Measurements from ENCODE around the gene ZNF425.
"Not testable (repeated sequence)": the region's sequence is repeated elsewhere in the genome, so short reads cannot be mapped to it uniquely, and the experiment has no call there.

The ZNF425 gene

GRCh38 chr7:149130572-149131198, 4.6 kb upstream of the ZNF425 start:
- no peak for DNase-seq

- DNase-seq = peak; percentile 37
These were observed 640 bp upstream of the ZNF425 start for GRCh38 chr7:149126662-149127266.

- DNase-seq = peak; percentile 5
These were observed 798 bp downstream of the ZNF425 start for GRCh38 chr7:149125189-149125862.

- peak; percentile 2 for DNase-seq
These were observed 16.2 kb downstream of the ZNF425 start for GRCh38 chr7:149109969-149110368.

- no peak for DNase-seq
These were observed 21.4 kb downstream of the ZNF425 start for GRCh38 chr7:149104749-149105148.

- DNase-seq = no peak
These were observed 21.9 kb downstream of the ZNF425 start for GRCh38 chr7:149104214-149104613.

- no peak for DNase-seq
These were observed 22.7 kb downstream of the ZNF425 start for GRCh38 chr7:149103424-149103823.

- no peak for DNase-seq
These were observed 23.5 kb downstream of the ZNF425 start for GRCh38 chr7:149102666-149103065.

- no peak for DNase-seq
These were observed 25.3 kb downstream of the ZNF425 start for GRCh38 chr7:149100821-149101220.

- DNase-seq = no peak
These were observed 27.1 kb downstream of the ZNF425 start for GRCh38 chr7:149099058-149099457.

- DNase-seq = peak; percentile 36
These were observed 29.0 kb downstream of the ZNF425 start for GRCh38 chr7:149097088-149097487.

- DNase-seq = no peak
These were observed 32.9 kb downstream of the ZNF425 start for GRCh38 chr7:149093228-149093627.

- DNase-seq = not testable (repeated sequence)
These were observed 33.9 kb downstream of the ZNF425 start for GRCh38 chr7:149092244-149092643.

GRCh38 chr7:149090397-149091195, 35.5 kb downstream of the ZNF425 start, which contains the start of gene ZNF786:
TSS of gene ZNF786 (minus strand) at chr7:149090718. CDS start at chr7:149090640, 78 bp downstream.
- DNase-seq = peak; percentile 92

GRCh38 chr7:149087376-149087775, 38.7 kb downstream of the ZNF425 start:
- DNase-seq = no peak

GRCh38 chr7:149085866-149086265, 40.3 kb downstream of the ZNF425 start:
- no peak for DNase-seq

- no peak for DNase-seq
These were observed 41.7 kb downstream of the ZNF425 start for GRCh38 chr7:149084407-149084806.

GRCh38 chr7:149081914-149082313, 44.2 kb downstream of the ZNF425 start:
- DNase-seq = no peak

- no peak for DNase-seq
These were observed 48.5 kb downstream of the ZNF425 start for GRCh38 chr7:149077594-149077993.

- DNase-seq = no peak
These were observed 50.8 kb downstream of the ZNF425 start for GRCh38 chr7:149075286-149075685.

GRCh38 chr7:149074116-149074885, 51.8 kb downstream of the ZNF425 start:
- no peak for DNase-seq

- DNase-seq = no peak
These were observed 53.7 kb downstream of the ZNF425 start for GRCh38 chr7:149072438-149072775.

Measured in fibroblast of skin of right biceps (primary cell).